ENCODE data around the gene TMEM39A. TPM values are rescaled to one million over a fixed set of nuclear protein-coding genes. Genes with fewer than 3 reads are reported as not detected.

TMEM39A gene
- polyA plus RNA-seq, 3 donors = 9.6 to 12.2 (median 11.6) TPM

GRCh38 chr3:119497820-119498185 is 34.4 kb upstream of the TMEM39A start:
- Histone ChIP-seq H3K4me2 (replicated peaks; ENCODE audit: extremely low read depth, low read length, poor library complexity, severe bottlenecking) (peak overlapping the region; percentile 89), H3K9ac (ENCODE audit: insufficient read depth, low read length, poor library complexity, severe bottlenecking) (peak overlapping the region; percentile 95), H4K20me1 (ENCODE audit: insufficient read depth, low read length) (no peaks in the 10 kb centered on the region), H3K27ac (ENCODE audit: low read depth in 1 of 2, low read length in 2 of 2) (peak overlapping the region; percentile 81 to 99), H3K4me3 (replicated peaks in 1 of 3; ENCODE audit: low read depth in 2 of 3, low read length in 3 of 3) (peak overlapping the region; percentile 62 to 95 (median 88)), H3K36me3 (replicated peaks in 1 of 2; ENCODE audit: control insufficient read depth in 1 of 2, insufficient read depth in 2 of 2, low read length in 2 of 2) (peaks cover 2 to 3% of the 10 kb centered on the region in 2 donors), H3K27me3 (ENCODE audit: control insufficient read depth in 2 of 2, insufficient read depth in 2 of 2, low read length in 2 of 2) (no peaks in the 10 kb centered on the region), H3K79me2 (ENCODE audit: insufficient read depth, low read length) (peaks cover 36% of the 10 kb centered on the region), H3K4me1 (ENCODE audit: control insufficient read depth in 1 of 2, insufficient read depth in 2 of 2, low read length in 2 of 2) (peaks cover 17 to 19% of the 10 kb centered on the region in 2 donors), H2AFZ (ENCODE audit: insufficient read depth, low read depth, low read length, poor library complexity, severe bottlenecking) (peak overlapping the region; percentile 89), H3K9me3 (replicated peaks in 1 of 2; ENCODE audit: control insufficient read depth in 1 of 2, insufficient read depth in 1 of 2, low read length in 2 of 2) (no peaks in the 10 kb centered on the region)
- TF ChIP-seq CTCF (IDR thresholded peaks at IDR 0.05) = no peak
- Mint-ChIP-seq H3K27me3 (ENCODE audit: low read depth in 3 of 3) (peaks cover 2 to 3% (median 2%) of the 10 kb centered on the region in 3 donors), H3K4me3 (peak overlapping the region; percentile 96 to 99), H3K4me1 (peaks cover 31% of the 10 kb centered on the region), H3K36me3 (peaks cover 5% of the 10 kb centered on the region in 2 donors), H3K27ac (peak overlapping the region; percentile 96 to 99 (median 98)), H3K9me3 (no peaks in the 10 kb centered on the region)
- no peak for DNase-seq
- WGBS (ENCODE audit: insufficient coverage) = 0% methylated on average over 1 of the region's 8 CpGs
- intact Hi-C loops (cut with micrococcal nuclease) = loop anchor here (2.0 to 5.0 kb wide), 4 partner anchors 29 to 179 kb away; partner anchors contain the start of genes COX17 (in 2 of the 2), POGLUT1 (in 1 of the 2) and TMEM39A (in 1 of the 2)

GRCh38 chr3:119494597-119494996 is 31.2 kb upstream of the TMEM39A start:
- Mint-ChIP-seq H3K36me3 (peaks cover 24 to 29% of the 10 kb centered on the region in 2 donors), H3K4me1 (peaks cover 16% of the 10 kb centered on the region), H3K27me3 (ENCODE audit: low read depth in 3 of 3) (peaks cover 2 to 3% (median 2%) of the 10 kb centered on the region in 3 donors), H3K27ac (no peak overlapping the region), H3K4me3 (no peak overlapping the region), H3K9me3 (no peaks in the 10 kb centered on the region)
- H3K4me2 ChIP-seq (replicated peaks; ENCODE audit: extremely low read depth, low read length, poor library complexity, severe bottlenecking) = no peak overlapping the region
- H3K4me1 ChIP-seq (ENCODE audit: control insufficient read depth in 1 of 2, insufficient read depth in 2 of 2, low read length in 2 of 2) = peaks cover 13 to 16% of the 10 kb centered on the region in 2 donors
- intact Hi-C loops (cut with micrococcal nuclease) = no loop called here
- no peak overlapping the region for H3K9ac ChIP-seq (ENCODE audit: insufficient read depth, low read length, poor library complexity, severe bottlenecking)
- H3K79me2 ChIP-seq (ENCODE audit: insufficient read depth, low read length) = peaks cover 18% of the 10 kb centered on the region
- no peak overlapping the region for H2AFZ ChIP-seq (ENCODE audit: insufficient read depth, low read depth, low read length, poor library complexity, severe bottlenecking)
- DNase-seq = no peak
- no CpG with 5 or more reads among the region's 2 CpGs for WGBS (ENCODE audit: insufficient coverage)
- H3K36me3 ChIP-seq (replicated peaks in 1 of 2; ENCODE audit: control insufficient read depth in 1 of 2, insufficient read depth in 2 of 2, low read length in 2 of 2) = peaks cover 19 to 30% of the 10 kb centered on the region in 2 donors
- no peaks in the 10 kb centered on the region for H3K27me3 ChIP-seq (ENCODE audit: control insufficient read depth in 2 of 2, insufficient read depth in 2 of 2, low read length in 2 of 2)
- H3K4me3 ChIP-seq (replicated peaks in 1 of 3; ENCODE audit: low read depth in 2 of 3, low read length in 3 of 3) = no peak overlapping the region
- no peaks in the 10 kb centered on the region for H3K9me3 ChIP-seq (replicated peaks in 1 of 2; ENCODE audit: control insufficient read depth in 1 of 2, insufficient read depth in 1 of 2, low read length in 2 of 2)
- peak; percentile 34 for TF ChIP-seq CTCF (IDR thresholded peaks at IDR 0.05)
- no peak overlapping the region for H3K27ac ChIP-seq (ENCODE audit: low read depth in 1 of 2, low read length in 2 of 2)
- H4K20me1 ChIP-seq (ENCODE audit: insufficient read depth, low read length) = no peaks in the 10 kb centered on the region

All from CD14-positive monocyte (primary cell).